ENCODE results near the gene FBXL17. TPM values are rescaled to one million over a fixed set of nuclear protein-coding genes. Genes with fewer than 3 reads are reported as not detected.

The FBXL17 gene
- polyA plus RNA-seq, 1 of the 3 experiments (the other 2 are of a cell fraction) = 4.4 TPM

DNA sequence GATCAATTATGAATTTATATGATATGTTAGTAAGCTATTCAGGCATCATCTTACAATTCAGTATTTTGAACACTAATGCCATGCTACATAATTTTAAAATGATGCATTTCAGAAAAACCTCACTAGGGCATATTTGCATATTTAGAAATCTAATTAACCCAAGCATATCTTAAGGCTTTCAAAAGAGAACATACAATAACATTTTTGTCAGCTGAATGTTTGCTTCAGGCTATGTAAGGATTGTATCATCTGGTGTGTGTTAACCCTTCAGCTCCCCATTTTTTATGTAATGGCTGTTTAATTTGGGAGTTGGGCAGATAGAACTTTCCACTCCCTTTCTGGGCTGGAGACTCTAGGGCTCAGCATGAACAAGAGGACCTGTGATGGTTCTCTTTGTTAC lies 412.1 kb downstream of the FBXL17 start:
- no peak for DNase-seq
- TF ChIP-seq CHD2 (IDR thresholded peaks at IDR 0.05; ENCODE audit: low read length, partially characterized antibody) (no peak), TCF12 (IDR thresholded peaks at IDR 0.05) (no peak), FOXM1 (IDR thresholded peaks at IDR 0.05; ENCODE audit: low read depth) (no peak), RCOR1 (IDR thresholded peaks at IDR 0.05; ENCODE audit: low read length) (no peak), RXRA (IDR thresholded peaks at IDR 0.05; ENCODE audit: borderline replicate concordance, low read depth) (no peak), GATA2 (CRISPR knock-in tag; IDR thresholded peaks at IDR 0.05) (no peak), GABPA (IDR thresholded peaks at IDR 0.05; ENCODE audit: low read depth) (no peak), TAF1 (IDR thresholded peaks at IDR 0.05; ENCODE audit: borderline replicate concordance, low read depth, low read length) (no peak), TEAD4 (IDR thresholded peaks at IDR 0.05; ENCODE audit: borderline replicate concordance, insufficient read depth) (no peak), RFX5 (IDR thresholded peaks at IDR 0.05; ENCODE audit: low read length) (no peak), POLR2AphosphoS5 (IDR thresholded peaks at IDR 0.05; ENCODE audit: low read depth, low read length) (no peak)
- TF ChIP-seq, protein P1, sequence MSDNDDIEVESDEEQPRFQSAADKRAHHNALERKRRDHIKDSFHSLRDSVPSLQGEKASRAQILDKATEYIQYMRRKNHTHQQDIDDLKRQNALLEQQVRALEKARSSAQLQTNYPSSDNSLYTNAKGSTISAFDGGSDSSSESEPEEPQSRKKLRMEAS (IDR thresholded peaks at IDR 0.05; ENCODE audit: low read depth) = no peak
- TF ChIP-seq, protein P2, sequence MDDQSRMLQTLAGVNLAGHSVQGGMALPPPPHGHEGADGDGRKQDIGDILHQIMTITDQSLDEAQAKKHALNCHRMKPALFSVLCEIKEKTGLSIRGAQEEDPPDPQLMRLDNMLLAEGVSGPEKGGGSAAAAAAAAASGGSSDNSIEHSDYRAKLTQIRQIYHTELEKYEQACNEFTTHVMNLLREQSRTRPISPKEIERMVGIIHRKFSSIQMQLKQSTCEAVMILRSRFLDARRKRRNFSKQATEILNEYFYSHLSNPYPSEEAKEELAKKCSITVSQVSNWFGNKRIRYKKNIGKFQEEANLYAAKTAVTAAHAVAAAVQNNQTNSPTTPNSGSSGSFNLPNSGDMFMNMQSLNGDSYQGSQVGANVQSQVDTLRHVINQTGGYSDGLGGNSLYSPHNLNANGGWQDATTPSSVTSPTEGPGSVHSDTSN (IDR thresholded peaks at IDR 0.05) = no peak
- TF ChIP-seq, protein P3, sequence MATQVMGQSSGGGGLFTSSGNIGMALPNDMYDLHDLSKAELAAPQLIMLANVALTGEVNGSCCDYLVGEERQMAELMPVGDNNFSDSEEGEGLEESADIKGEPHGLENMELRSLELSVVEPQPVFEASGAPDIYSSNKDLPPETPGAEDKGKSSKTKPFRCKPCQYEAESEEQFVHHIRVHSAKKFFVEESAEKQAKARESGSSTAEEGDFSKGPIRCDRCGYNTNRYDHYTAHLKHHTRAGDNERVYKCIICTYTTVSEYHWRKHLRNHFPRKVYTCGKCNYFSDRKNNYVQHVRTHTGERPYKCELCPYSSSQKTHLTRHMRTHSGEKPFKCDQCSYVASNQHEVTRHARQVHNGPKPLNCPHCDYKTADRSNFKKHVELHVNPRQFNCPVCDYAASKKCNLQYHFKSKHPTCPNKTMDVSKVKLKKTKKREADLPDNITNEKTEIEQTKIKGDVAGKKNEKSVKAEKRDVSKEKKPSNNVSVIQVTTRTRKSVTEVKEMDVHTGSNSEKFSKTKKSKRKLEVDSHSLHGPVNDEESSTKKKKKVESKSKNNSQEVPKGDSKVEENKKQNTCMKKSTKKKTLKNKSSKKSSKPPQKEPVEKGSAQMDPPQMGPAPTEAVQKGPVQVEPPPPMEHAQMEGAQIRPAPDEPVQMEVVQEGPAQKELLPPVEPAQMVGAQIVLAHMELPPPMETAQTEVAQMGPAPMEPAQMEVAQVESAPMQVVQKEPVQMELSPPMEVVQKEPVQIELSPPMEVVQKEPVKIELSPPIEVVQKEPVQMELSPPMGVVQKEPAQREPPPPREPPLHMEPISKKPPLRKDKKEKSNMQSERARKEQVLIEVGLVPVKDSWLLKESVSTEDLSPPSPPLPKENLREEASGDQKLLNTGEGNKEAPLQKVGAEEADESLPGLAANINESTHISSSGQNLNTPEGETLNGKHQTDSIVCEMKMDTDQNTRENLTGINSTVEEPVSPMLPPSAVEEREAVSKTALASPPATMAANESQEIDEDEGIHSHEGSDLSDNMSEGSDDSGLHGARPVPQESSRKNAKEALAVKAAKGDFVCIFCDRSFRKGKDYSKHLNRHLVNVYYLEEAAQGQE (IDR thresholded peaks at IDR 0.05; ENCODE audit: low read depth, low read length) = no peak
- TF ChIP-seq, protein P4, sequence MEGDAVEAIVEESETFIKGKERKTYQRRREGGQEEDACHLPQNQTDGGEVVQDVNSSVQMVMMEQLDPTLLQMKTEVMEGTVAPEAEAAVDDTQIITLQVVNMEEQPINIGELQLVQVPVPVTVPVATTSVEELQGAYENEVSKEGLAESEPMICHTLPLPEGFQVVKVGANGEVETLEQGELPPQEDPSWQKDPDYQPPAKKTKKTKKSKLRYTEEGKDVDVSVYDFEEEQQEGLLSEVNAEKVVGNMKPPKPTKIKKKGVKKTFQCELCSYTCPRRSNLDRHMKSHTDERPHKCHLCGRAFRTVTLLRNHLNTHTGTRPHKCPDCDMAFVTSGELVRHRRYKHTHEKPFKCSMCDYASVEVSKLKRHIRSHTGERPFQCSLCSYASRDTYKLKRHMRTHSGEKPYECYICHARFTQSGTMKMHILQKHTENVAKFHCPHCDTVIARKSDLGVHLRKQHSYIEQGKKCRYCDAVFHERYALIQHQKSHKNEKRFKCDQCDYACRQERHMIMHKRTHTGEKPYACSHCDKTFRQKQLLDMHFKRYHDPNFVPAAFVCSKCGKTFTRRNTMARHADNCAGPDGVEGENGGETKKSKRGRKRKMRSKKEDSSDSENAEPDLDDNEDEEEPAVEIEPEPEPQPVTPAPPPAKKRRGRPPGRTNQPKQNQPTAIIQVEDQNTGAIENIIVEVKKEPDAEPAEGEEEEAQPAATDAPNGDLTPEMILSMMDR (IDR thresholded peaks at IDR 0.05) = no peak
- TF ChIP-seq, protein P5, sequence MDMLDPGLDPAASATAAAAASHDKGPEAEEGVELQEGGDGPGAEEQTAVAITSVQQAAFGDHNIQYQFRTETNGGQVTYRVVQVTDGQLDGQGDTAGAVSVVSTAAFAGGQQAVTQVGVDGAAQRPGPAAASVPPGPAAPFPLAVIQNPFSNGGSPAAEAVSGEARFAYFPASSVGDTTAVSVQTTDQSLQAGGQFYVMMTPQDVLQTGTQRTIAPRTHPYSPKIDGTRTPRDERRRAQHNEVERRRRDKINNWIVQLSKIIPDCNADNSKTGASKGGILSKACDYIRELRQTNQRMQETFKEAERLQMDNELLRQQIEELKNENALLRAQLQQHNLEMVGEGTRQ (IDR thresholded peaks at IDR 0.05; ENCODE audit: borderline replicate concordance, low read depth, low read length) = no peak
- Histone ChIP-seq H2AFZ (ENCODE audit: low read depth) (no peak overlapping the region), H3K36me3 (replicated peaks in 1 of 2; ENCODE audit: control insufficient read depth in 1 of 2, insufficient read depth in 2 of 2, low read length in 1 of 2) (no peaks in the 10 kb centered on the region), H3F3A (replicated peaks; ENCODE audit: insufficient read depth) (peaks cover 22% of the 10 kb centered on the region), H3K27me3 (ENCODE audit: insufficient read depth) (no peaks in the 10 kb centered on the region), H3K79me2 (ENCODE audit: insufficient read depth) (no peaks in the 10 kb centered on the region), H3K9me2 (no peaks in the 10 kb centered on the region), H3K9me3 (no peaks in the 10 kb centered on the region), H3K9ac (no peak overlapping the region), H3K4me1 (ENCODE audit: control insufficient read depth in 1 of 2, insufficient read depth in 2 of 2, low read depth in 1 of 2, low read length in 1 of 2) (peaks cover 4 to 5% of the 10 kb centered on the region in 2 experiments; a peak in 3 of 4 replicates), H3K4me3 (ENCODE audit: low read depth in 2 of 2, low read length in 1 of 2) (no peak overlapping the region), H3K4me2 (no peak overlapping the region), H3K27ac (ENCODE audit: low read depth in 2 of 2, low read length in 1 of 2) (peak overlapping the region in 1 of 2 experiments; percentile 73; a peak in 1 of 4 replicates), H4K20me1 (ENCODE audit: insufficient read depth) (no peaks in the 10 kb centered on the region)
- ChIA-PET CTCF (no interaction called here), POLR2A (no interaction called here)

Measured in SK-N-SH (cell line).